Progenitor cell of endocrine pancreas (in vitro differentiated cells): ENCODE data around the gene DPH7. TPM values are rescaled to one million over a fixed set of nuclear protein-coding genes. Genes with fewer than 3 reads are reported as not detected.
A peak's percentile ranks its signal among the peaks of the same experiment; 100 is the strongest.
"Not testable (repeated sequence)": the region's sequence is repeated elsewhere in the genome, so short reads cannot be mapped to it uniquely, and the experiment has no call there.

ENCODE experiments used
- DNase-seq: peaks from one replicate; pipeline ENCODE4 v3.0.0; 2021; ENCODE audit warnings: low spot score; ENCODE audit not compliant: unreplicated experiment
- H3K27ac Mint-ChIP-seq: 2 replicates; pipeline ENCODE4 v1.8.0; 2021; ENCODE audit warnings: mild to moderate bottlenecking, moderate library complexity, mixed read lengths
- H3K27me3 Mint-ChIP-seq: 2 replicates; pipeline ENCODE4 v1.8.0; 2021; ENCODE audit warnings: mixed read lengths
- H3K36me3 Mint-ChIP-seq: 2 replicates; pipeline ENCODE4 v1.8.0; 2022; ENCODE audit warnings: mixed read lengths; ENCODE audit not compliant: insufficient read depth
- H3K4me1 Mint-ChIP-seq: 2 replicates; pipeline ENCODE4 v1.8.0; 2021; ENCODE audit warnings: low read depth, mixed read lengths
- H3K4me3 Mint-ChIP-seq: 2 replicates; pipeline ENCODE4 v1.8.0; 2021; ENCODE audit warnings: low read depth, mild to moderate bottlenecking, moderate library complexity, mixed read lengths
- H3K9me3 Mint-ChIP-seq: 2 replicates; pipeline ENCODE4 v1.8.0; 2021; ENCODE audit warnings: low read depth, mixed read lengths
- total RNA-seq: library from RNA; stranded (reverse); gene quantifications from 2 replicates; pipeline ENCODE4 v1.2.1, GENCODE V29; 2021
- TF ChIP-seq, protein P1 (sequence below): fragments of 200-600 bp; sonication (generic); IDR thresholded peaks from one replicate; pipeline ENCODE4 v1.5.0; 2021; ENCODE audit warnings: antibody characterized with exemption, mild to moderate bottlenecking; ENCODE audit not compliant: unreplicated experiment

Gene DPH7
- total RNA-seq, 1 donor from 2014 or later = 58.8 TPM

- H3K4me1 Mint-ChIP-seq = peaks cover 11% of the 10 kb centered on the region
- no peaks in the 10 kb centered on the region for H3K9me3 Mint-ChIP-seq
- H3K36me3 Mint-ChIP-seq = no peaks in the 10 kb centered on the region
- TF ChIP-seq, protein P1, sequence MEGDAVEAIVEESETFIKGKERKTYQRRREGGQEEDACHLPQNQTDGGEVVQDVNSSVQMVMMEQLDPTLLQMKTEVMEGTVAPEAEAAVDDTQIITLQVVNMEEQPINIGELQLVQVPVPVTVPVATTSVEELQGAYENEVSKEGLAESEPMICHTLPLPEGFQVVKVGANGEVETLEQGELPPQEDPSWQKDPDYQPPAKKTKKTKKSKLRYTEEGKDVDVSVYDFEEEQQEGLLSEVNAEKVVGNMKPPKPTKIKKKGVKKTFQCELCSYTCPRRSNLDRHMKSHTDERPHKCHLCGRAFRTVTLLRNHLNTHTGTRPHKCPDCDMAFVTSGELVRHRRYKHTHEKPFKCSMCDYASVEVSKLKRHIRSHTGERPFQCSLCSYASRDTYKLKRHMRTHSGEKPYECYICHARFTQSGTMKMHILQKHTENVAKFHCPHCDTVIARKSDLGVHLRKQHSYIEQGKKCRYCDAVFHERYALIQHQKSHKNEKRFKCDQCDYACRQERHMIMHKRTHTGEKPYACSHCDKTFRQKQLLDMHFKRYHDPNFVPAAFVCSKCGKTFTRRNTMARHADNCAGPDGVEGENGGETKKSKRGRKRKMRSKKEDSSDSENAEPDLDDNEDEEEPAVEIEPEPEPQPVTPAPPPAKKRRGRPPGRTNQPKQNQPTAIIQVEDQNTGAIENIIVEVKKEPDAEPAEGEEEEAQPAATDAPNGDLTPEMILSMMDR = no peak
- peak; percentile 84 for DNase-seq
- peak within 1 kb of the TSS; percentile 74 for H3K4me3 Mint-ChIP-seq
- H3K27ac Mint-ChIP-seq = no peak within 1 kb of the TSS
- peaks cover 20% of the 10 kb centered on the region for H3K27me3 Mint-ChIP-seq
Measured at GRCh38 chr9:137605121-137606004, 26.6 kb upstream of the DPH7 start, which contains the start of gene ARRDC1. Gene ARRDC1, plus strand, starts transcription at chr9:137605686. Its CDS starts 32 bp downstream, at chr9:137605718.

DNA sequence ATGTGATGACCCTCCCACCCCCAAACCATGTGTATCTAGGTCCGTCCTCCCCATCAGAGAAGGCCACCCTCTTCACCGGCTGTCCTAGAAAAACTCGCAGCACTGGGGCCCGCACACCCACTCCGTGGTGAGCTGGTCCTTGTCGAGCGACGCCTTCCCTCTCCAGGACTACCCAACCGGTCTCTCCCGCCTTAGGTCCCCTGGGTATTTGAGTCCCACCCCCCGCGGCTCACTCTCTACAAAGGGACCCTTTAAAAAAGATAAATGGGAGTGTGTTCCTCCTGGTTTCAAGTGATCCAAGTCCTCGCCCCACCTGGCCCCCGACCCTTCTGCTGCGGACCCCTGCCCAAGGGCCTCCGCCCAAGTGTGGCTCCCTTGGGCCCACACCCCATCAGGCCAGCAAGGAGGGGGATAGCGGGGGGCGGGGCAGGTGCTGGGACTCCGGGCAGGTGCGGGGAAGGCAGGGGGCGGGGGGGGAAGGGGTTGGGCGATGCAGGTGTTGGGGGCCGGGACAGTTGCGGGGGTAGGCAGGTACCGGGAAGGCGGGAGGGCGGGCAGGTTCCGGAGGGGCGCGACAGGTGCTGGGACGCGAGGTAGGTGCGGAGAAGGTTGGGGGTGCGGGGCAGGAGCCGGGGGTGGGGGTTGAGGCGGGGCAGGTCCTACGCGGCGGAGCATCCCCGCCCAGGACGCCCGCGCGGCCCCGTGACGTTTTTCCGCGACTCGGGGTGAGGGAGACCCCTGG lies 25.8 kb upstream of the DPH7 start:
- Mint-ChIP-seq H3K9me3 (no peaks in the 10 kb centered on the region), H3K36me3 (no peaks in the 10 kb centered on the region), H3K27me3 (peaks cover 20% of the 10 kb centered on the region), H3K27ac (no peak overlapping the region), H3K4me3 (peak overlapping the region; percentile 57), H3K4me1 (peaks cover 11% of the 10 kb centered on the region)
- TF ChIP-seq, protein P1 = no peak
- no peak for DNase-seq

GRCh38 chr9:137603879-137604278 lies 25.2 kb upstream of the DPH7 start:
- Mint-ChIP-seq H3K4me3 (peak overlapping the region; percentile 57), H3K4me1 (peaks cover 11% of the 10 kb centered on the region), H3K27me3 (peaks cover 20% of the 10 kb centered on the region), H3K36me3 (no peaks in the 10 kb centered on the region), H3K27ac (no peak overlapping the region), H3K9me3 (no peaks in the 10 kb centered on the region)
- no peak for DNase-seq
- TF ChIP-seq, protein P1 = no peak

DNA sequence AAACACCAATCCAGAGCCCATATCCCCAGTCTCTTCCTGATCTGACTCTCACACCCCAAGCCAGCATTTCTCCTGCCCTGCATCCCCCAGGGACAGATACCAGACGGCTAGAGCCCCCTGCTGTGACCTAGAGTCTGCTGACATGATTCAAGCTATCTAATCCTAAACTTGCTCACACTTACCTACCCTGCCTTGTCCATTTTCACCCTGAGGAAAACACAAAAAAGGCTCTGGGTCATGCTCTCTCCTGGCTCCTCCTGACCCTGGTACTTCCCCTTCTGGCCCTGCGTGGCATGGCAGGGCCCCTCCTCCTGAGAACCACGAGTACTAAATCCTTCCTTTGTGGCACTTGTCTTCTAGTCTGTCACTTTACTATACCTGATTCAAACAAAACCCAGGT lies 23.9 kb upstream of the DPH7 start:
- Mint-ChIP-seq H3K27me3 (peaks cover 26% of the 10 kb centered on the region), H3K9me3 (no peaks in the 10 kb centered on the region), H3K4me3 (no peak overlapping the region), H3K4me1 (peaks cover 11% of the 10 kb centered on the region), H3K27ac (no peak overlapping the region), H3K36me3 (no peaks in the 10 kb centered on the region)
- TF ChIP-seq, protein P1 = no peak
- no peak for DNase-seq

DNA sequence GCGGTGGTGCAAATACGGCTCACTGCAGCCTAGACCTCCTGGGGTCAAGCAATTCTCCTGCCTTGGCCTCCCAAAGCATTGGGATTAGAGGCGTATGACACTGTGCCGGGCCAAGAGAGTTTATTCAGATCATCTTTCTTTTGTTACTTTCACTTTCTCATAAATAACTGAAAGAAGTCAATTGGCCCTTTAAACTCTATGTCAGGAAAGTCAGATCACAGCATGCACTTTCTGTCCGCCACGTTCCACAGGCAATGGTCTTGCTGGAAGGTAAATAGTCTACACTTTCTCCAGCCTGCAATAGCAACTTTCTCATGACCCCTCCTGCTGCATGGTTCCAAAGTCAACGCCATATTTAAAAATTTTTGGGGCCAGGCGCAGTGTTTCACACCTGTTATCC lies 20.2 kb upstream of the DPH7 start:
- Mint-ChIP-seq H3K27me3 (peaks cover 21% of the 10 kb centered on the region), H3K4me3 (no peak overlapping the region), H3K36me3 (no peaks in the 10 kb centered on the region), H3K4me1 (no peaks in the 10 kb centered on the region), H3K9me3 (no peaks in the 10 kb centered on the region), H3K27ac (no peak overlapping the region)
- DNase-seq = no peak
- TF ChIP-seq, protein P1 = no peak

DNA sequence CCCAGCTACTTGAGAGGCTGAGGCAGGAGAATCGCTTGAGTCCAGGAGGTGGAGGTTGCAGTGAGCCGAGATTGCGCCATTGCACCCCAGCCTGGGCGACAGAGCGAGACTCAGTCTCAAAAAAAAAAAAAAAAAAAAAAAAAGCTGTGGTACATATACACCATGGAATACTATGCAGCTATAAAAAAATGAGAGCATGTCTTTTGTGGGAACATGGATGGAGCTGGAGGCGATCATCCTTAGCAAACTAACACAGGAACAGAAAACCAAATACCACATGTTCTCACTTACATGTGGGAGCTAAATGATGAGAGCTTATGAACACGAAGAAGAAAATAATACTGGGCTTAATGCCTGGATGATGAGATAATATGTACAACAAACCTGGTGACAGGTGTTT lies 17.9 kb upstream of the DPH7 start:
- H3K4me3 Mint-ChIP-seq, H3K27me3 Mint-ChIP-seq, DNase-seq, H3K9me3 Mint-ChIP-seq, H3K4me1 Mint-ChIP-seq, H3K27ac Mint-ChIP-seq, H3K36me3 Mint-ChIP-seq: not testable (repeated sequence)
